CMK (cell line): ENCODE data around the gene ANKS1B.

Source experiments
- DNase-seq: peaks from one replicate; pipeline ENCODE4 v3.0.0-alpha.2; 2010; ENCODE audit warnings: low read depth

ANKS1B gene

DNA sequence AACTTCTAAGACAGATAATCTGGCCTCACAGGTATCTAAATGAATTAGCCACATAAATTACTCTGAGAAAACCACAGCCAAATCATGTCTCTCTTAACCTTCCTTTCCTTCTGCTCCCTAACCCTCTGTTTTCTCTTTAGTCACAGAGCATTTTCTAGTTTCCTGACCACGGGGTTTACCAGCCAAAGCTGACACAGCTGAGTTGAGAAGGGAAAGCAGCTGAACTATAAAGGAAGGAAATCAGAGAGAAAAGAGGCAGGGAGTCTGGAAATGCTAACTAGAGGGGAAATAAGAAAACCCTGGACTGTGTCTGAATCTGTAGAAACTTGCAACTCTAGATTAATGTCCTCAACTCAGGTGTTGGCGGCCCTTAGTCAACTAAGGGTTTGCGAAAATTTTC is 24.4 kb downstream of the ANKS1B start:
- DNase-seq = no peak

DNA sequence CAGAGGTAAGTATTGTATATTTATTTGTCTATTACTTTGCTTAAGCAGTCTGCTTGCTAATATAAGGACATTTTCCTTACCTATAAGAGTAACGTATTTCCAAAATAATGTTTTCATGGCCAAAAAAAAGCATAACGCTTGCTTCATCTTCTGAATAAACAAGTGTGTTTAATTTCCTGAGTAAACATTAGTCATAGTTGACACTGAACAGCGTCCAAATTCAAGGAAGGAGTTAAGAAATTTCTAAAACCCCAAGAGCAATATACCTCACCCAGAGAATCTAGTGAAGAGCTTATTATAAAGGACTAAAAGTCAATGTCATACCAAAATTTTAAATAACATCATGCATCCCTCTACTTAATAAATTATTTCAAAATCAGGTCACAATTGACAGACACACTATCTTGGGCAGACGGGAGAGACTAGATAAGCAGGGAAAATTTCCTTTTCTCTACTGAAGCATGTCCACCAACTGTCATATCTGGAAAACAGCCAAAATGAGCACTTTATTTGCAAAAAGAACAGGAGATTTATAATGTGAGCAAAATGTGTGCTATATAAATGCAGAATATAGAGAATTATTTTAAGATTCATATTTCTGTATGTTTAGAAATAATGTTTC is 25.1 kb downstream of the ANKS1B start:
- DNase-seq = no peak

DNA sequence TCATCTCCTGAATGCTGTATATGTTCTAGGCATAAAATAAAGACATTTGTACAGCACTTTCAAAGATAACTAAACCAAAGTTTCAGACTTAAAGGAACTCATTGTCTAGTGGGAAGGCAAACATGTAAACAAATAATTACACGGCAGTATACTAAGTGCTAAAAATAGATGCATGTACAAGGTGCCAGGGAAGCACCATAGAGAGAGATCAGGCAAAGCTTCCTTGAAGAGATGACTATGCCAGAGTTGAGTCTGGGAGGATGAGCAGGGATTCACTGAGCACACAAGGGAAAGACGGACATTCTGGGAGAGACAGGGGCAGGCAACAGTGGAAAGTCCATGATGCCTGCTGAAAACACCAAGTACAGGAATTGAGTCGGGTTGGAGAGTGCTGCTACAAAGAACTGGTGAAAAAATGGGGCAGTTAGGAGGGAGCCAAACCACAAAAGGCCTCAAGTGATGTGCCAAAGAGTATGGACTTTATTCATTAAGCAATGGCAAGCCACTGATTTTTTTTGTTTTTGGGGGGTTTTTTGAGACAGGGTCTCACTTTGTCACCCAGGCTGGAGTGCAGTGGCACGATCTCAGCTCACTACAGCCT is 26.8 kb downstream of the ANKS1B start:
- DNase-seq = no peak

DNA sequence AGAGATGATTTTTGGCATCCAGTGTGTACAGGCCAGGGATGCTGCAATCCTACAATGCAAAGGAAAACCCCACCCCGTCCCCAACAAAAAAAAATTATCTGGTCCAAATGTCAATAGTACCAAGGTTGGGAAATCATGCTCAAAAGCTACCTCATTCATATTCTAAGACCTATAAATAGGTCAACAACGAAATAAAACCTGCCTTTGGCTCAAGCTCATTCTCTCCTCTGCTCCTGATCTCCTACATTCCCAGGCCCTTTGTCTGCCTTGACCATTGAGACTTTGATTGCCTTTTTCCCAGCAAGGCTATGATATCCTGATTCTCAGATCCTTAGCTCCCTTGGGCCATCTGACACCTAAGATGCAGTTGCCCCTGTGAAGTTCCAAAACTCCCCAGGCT is 30.0 kb downstream of the ANKS1B start:
- no peak for DNase-seq

DNA sequence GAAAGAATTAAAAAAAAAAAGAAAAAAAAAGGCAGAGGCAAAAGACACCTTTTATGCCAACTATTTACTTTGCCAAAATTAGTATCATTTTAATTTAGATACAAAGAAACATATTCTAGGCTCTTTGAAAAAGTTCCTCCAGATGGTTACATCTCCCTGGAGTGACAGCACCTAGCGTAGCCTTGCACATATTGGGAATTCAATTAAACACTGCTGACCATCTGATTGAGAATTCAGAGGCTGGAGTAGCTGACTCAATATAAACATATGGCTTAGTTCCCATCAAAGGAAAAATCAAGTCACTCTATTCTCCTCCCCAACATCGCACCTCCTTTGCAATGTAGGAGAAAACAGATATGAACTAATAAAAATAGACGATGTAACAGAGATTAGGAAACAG is 36.4 kb downstream of the ANKS1B start:
- no peak for DNase-seq

DNA sequence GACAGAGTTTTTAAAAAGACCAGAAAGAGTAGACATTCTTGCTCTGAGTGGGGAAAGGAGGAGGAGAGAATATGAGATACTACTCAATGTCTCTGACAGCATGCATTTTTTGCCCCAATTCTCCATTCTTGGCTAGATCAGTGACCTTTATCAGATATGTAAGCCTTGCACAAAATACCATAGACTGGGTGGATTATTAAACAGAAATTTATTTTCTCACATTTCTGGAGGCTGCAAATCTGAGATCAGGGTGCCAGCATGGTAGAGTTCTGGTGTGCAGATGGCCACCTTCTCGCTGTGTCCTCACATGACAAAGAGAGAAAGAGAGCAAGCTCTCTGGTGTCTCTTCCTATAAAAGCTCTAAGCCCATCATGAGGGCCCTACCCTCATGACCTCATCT is 38.6 kb downstream of the ANKS1B start:
- DNase-seq = no peak

DNA sequence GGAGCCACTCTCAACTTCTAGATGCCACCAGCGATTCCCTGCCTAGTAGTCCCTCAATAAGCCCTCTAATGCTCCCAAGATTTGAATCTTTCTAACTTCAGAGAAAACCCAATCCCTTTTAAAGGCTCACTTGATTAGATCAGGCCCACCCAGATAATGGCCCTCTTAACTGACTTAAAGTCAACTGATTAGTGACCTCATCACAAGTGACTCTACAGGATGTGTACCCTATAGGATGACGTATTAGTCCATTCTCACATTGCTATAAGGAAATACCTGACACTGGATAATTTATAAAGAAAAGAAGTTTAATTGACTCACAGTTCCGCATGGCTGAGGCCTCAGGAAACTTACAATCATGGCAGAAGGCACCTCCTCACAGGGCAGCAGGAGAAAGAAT is 49.1 kb downstream of the ANKS1B start:
- DNase-seq = no peak

DNA sequence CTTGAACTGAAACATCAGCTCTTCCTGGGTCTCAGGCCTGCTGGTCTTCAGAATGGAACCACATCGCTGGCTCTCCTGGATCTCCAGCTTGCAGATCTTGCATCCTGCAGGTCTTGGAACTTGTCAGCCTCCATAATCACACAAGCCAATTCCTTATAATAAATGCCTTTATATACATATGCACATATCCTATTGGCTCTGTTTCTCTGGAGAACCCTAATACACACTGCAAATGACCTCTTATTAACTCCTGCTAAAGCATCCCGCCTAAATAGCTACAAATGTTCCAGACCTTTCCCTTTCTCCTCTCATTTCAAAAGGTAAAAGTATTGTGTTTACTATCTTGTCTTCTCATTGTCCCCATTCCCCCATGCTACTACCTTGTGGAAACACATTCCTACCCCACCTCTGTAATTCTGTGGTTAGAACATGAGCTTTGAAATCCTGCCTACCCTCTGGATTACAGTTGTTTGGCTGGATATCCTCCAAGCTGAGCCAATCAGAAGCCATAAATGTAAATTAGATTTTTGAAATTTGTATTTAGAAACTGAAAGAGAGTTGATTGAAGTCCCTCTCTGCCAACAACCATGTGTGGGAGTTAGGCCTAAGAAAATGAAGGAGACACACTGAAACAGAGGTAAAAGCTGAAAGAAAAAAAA is 58.1 kb downstream of the ANKS1B start:
- DNase-seq = no peak

DNA sequence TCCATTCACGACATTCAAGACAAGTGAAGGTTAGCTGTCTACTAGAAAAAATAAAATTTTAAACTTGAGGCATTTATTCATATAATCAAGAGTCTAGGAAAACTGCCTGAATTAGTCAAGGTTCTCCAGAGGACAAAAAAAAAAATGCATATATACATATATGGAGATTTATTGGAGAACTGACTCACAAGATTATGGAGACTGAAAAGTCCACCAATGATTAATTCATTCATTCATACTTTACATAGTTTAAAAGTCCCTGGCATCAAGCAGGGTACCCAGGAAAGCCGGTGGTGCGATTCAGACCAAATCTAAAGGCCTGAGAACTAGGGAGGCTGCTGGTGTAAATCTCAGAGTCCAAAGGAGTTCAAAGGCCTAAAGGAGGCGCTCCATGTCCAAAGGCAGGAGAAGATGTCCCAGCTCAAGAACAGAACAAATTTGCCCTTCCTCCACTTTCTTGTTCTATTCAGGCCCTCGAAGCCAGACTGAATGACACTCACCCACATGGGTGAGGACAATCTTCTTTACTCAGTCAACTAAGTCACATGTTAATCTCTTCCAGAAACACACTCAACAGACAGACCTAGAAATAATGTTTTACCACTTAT is 64.3 kb downstream of the ANKS1B start:
- DNase-seq = no peak

DNA sequence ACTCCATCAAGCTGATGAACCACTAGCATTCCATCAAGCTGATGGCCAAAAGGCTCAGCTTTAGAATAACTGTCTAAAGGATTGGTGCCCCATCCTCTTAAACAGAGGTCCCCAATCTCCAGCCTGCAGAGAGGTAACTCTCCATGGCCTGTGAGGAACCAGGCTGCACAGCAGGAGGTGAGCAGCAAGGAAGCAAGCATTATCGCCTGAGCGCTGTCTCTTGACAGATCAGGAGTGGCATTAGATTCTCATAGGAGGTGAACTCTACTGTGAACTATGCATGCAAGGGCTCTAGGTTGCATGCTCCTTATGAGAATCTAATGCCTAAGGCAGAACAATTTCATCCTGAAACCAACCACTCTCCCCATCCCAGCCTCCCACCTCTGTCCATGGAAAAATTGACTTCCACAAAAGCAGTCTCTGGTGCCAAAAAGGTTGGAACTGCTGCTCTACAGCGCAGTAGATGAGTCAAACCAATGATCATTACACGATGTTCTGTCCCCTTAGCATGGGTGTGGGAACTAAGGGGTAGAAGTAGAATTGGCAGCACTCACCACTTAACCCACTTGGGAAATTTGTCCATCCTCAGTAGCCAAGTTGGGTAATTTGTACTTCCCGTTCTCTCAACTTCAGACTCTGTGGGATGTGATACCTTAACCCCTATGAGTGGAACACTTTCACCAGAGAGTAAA is 66.9 kb downstream of the ANKS1B start:
- no peak for DNase-seq

DNA sequence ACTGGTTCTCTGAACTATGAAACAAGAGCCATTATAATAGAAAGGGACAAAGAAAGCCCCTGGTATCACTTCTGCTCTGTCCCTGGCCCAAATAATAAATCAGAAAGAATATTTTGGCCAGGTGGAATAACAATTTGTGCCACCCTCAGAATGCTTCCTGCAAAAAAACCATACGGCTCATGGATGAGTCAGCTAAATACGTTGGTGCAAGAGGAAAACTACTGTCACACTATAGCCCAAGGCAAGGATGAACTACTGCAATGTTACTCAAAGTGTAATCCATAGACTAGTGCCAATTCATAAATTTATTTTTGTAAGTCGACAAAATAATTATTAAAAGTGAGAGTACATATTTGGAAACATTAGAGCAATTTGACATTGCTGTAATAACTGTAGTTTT is 68.2 kb downstream of the ANKS1B start:
- DNase-seq = no peak

DNA sequence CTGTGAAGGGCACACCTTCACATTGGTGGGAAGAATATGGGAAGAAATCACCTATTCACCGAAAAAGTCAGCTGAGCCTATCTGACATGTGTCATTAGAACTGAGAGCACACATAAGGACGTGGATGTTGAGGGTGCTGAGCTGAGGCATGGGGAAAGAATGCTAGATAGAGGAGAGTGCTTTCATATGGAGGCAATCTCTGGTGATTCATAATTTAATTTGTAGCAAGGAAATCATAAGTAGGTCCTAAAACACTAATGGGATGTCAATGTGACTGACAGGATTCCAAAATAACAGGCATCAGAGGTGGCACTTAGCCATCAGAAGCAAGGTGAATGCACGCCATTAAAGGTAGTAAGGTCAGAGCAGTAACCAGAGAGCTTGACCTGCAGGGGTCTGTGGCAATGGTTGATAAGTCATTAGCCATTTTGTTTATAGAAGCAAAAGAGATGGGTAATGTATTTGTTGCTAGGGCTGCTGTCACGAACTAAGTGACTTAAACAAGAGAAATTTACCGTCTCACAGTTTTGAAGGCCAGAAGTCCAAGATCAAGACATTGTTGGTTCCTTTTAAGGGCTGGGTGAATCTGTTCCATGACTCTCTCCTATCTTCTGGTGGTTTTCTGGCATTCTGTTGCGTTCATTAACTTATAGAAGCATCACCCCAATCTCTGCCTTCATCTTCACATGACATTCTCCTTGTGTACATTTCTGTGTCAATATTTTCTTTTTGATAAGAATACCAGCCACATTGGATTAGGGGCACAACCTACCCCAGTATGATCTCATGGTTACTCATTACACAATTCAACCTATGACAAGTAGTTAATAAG is 69.3 kb downstream of the ANKS1B start:
- DNase-seq = no peak

DNA sequence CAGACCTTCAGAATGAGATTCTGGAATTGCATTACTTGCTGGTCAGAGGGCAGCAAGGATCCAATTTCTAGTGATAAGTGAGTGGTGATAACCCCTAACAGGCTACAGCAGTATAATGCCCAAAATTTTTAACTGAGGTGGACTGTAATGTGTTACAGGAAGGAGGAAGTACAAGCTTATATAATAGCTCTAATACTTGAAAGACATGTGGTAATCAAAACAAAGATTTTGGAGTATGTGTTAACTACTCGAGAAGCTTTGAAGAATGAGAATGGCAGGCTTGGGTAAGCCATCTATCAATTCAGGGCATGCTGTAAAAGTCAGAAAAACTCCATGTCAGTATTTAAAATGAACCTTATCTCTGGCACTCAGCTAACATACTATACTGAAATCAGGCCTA is 70.5 kb downstream of the ANKS1B start:
- DNase-seq = no peak

DNA sequence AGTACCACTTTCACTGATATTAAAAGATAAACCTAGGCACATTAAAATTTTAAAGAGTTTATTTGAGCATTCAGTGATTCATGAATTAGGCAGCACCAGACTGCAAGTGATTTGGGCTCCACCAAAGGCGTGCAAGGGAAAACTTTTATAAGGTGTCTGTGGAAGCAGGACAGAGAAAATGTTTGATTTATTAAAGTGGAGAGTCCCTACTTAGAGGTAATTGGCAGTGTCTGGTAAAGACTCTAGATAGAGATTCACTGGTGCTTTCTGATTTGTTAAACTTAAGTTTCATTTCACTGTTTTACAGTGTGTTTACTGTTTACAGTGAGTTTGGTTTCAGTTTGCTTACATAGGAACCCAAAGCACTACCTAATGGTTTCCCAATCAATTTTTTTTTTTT is 72.8 kb downstream of the ANKS1B start:
- DNase-seq = no peak

DNA sequence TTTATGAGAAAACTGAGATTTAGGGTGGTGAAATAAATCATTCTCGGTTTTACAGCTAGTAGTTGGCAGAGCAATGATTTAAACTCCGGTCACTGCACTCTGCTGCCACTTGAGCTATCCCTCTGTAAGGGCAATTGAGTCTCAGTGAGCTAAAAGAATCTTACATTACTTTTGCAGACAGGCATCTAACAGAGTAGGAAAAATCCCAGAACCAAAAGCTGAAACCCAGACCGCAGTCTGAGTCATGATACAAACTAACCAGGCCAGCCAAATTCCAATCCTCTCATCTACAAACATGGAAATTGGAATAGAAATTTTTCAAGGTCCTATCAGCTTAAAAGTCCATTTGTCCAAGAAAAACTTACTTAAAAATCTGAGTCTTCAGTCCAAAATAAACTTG is 73.7 kb downstream of the ANKS1B start:
- no peak for DNase-seq

DNA sequence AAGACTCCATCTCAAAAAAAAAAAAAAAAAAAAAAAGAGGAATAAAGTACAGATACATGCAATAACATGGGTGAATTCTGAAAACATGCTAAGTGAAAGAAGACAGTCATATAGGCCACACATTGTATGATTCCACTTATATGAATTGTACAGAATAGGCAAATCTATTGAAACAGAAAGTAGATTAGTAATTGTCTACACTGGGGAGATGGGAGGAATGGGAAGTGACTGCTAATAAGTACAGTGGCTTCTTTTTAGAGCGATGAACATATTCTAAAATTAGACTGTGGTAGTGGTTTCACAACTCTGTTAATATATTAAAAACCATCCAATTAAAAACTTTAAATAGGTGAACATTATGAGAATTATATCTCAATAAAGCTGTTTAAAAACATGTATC is 74.4 kb downstream of the ANKS1B start:
- no peak for DNase-seq

DNA sequence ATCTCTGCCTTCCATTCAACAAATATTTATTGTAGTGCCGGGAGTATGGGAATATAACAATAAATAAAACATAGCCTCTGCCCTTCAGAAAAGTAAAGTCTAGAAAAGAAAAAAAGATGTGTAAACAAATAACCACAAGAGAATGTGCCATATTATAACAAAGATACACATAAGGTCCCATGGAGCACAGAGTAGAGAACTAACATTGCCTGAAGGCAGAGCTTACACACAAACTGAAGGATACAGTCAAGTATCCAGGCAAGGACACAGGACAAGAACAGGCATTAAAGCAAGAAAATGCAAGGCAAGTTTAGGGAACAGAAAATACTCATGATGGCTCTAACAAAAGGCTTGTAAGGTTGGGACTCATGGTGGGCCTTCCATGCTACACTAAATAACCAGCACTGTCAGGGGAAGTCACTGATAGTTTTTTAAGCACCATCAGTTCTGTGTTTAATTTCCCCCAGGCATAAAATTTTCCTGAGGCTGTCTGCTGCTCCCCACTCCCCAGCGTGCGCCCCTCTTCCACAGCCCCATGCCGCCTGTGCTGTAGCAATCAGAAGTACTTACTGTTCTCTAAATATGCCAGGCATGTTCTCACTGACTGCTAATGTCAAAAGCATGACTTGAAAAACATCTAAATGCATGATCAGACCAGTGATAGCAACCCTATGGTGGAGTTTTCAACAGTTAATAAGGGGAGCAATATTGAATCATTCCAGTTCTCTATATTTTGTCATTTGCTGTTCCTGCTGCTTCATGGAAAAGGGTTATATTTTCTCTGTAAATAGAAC is 77.8 kb downstream of the ANKS1B start:
- DNase-seq = no peak

DNA sequence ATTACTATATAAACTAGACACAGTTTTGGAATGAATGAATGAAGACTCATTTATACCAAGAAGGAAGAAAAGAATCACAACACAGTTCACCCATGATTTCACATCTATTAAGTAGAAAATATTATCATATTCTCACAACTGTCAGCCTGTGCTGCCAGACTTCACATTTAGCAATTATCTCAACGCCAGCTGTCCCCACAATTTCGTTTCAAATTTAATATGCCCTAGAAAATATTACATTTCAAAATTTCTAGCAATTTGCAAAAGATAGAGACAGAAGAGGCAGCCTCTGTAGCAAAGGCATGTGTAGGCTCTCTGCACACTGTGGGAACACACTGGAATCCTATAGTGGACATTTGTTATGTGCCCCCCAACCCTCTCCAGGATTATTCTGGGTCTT is 83.6 kb downstream of the ANKS1B start:
- no peak for DNase-seq

DNA sequence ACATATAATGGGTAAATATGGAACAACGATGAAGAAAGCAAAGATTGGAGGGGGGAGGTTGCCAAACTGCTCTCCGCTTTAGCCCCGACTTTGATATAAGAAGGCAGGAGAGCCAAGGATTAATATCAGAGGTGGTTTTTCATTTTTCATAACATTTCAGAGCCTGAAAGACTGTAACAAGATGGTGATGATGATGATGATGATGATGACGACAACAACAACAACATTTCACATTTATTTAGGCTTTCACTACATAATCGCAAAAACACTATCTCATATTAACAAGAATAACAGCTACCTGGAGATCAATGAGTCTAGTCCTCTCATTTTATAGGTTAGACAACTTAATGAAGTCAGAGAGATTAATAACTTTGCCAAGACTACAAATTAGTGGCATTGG is 86.1 kb downstream of the ANKS1B start:
- DNase-seq = no peak

DNA sequence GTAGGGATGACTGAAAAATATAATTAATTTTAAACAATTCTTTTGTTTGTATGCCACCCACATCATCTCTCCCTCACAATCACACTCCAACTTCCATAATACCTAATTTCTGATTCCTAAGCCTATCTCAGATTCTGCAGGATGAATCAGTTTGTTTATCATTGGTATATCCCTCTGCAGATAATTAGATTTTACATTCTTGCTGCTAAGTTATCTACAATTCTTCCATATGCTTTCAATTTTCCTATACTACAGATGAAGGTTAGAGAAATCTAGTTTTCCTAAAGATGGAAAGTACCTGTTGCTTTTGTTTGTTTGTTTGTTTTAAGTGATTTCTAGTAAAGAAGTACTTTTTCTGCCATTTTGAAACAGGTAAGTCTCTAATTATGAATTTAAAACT is 105.3 kb downstream of the ANKS1B start:
- no peak for DNase-seq

DNA sequence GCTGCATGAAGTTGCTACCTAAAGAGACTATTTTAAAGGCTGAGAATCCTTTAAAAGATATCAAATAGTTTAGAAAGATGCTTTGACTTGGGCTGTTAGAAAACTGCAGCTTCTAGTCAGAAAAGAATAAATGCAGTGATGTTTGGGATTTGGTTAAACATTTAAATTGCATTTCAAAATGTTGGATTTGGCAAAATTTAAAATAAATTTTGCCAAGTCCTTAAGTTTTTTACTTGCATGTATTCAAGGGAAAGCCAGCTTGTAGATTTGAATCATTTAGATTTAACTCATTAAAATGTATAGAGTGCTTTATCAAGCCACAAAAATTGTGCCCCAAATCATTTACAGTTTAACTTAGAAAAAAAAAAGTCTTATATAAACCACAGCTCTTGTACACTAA is 109.7 kb downstream of the ANKS1B start:
- no peak for DNase-seq
